ENCODE data around the gene TMEM225.

DNA sequence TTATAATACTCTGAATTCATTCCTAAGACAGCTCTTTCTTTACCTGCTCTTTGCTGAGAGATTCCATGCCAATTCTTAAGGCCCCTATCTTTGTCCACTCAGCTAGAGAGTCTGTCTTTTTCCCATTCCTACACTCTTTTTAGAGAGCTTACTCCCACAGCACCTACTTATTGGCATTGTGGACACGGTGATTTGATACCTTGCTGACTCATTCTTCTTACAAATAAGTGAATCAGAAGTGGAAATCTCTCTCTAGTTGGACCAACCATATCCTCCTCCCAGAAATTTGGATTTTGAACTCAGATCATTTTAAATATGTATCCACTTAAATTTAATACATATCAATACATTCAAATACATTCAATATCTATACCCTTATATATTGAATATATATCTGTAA lies 46.8 kb downstream of the TMEM225 start:
- TF ChIP-seq POLR2AphosphoS5 (IDR thresholded peaks at IDR 0.05; ENCODE audit: low read depth, low read length) (no peak), TAF1 (IDR thresholded peaks at IDR 0.05; ENCODE audit: low read depth, low read length) (no peak), POLR2A (IDR thresholded peaks at IDR 0.05; ENCODE audit: low read depth, low read length) (no peak), PAX5 (IDR thresholded peaks at IDR 0.05; ENCODE audit: insufficient read depth, low read length, severe bottlenecking) (no peak)

Measured in GM12891 (cell line).